Right lobe of liver (tissue), 6 donors: ENCODE data around the gene DNAAF3. TPM values are rescaled to one million over a fixed set of nuclear protein-coding genes. Genes with fewer than 3 reads are reported as not detected.

Experiments
- ATAC-seq, 4 donors: fragments of 200-7000 bp; cut with Tn5 transposase; one replicate each; pipeline ENCODE4 v1.9.1; 2020; ENCODE audit warnings: mild to moderate bottlenecking in 4 of 4, moderate library complexity in 4 of 4
- DNase-seq, 3 donors: peaks; one replicate each; pipeline ENCODE4 v3.0.0-alpha.2; 2020
- H3K27ac ChIP-seq, 3 donors: fragments of 200-600 bp; one replicate each; pipeline ENCODE4 v1.8.0; 2022
- H3K27me3 ChIP-seq, 2 donors: fragments of 200-600 bp; one replicate each; pipeline ENCODE4 v1.8.0; 2022
- H3K36me3 ChIP-seq, 4 donors: fragments of 200-600 bp; sonication (generic) in 1 of 4; one replicate each; pipeline versions ENCODE4 v1.5.1 to v1.8.0; 2017 to 2022; ENCODE audit warnings: control low read depth in 1 of 4
- H3K4me1 ChIP-seq, 4 donors: fragments of 200-600 bp; sonication (generic) in 1 of 4; one replicate each; pipeline versions ENCODE4 v1.5.1 to v1.8.0; 2017 to 2022; ENCODE audit warnings: control low read depth in 1 of 4
- H3K4me3 ChIP-seq, 3 donors: fragments of 200-600 bp; one replicate each; pipeline ENCODE4 v1.8.0; 2022
- H3K9me3 ChIP-seq, 4 donors: fragments of 200-600 bp; sonication (generic) in 1 of 4; one replicate each; pipeline versions ENCODE4 v1.5.1 to v1.8.0; 2017 to 2022; ENCODE audit warnings: control low read depth in 1 of 4
- CTCF ChIP-seq, 4 donors: fragments of 200-600 bp in 3 of 4; fragments of 450-650 bp in 1 of 4; IDR thresholded peaks; one replicate each; pipeline versions ENCODE4 v1.5.1 to v1.8.0; 2016 to 2022; ENCODE audit warnings: antibody characterized with exemption in 4 of 4, mild to moderate bottlenecking in 2 of 4
- POLR2A ChIP-seq: fragments of 450-650 bp; IDR thresholded peaks from one replicate; pipeline ENCODE4 v1.6.1; 2017; ENCODE audit warnings: antibody characterized with exemption, mild to moderate bottlenecking
- WGBS: methylation state at CpG from one replicate; pipeline ENCODE4 v1.1.6; 2018; ENCODE audit warnings: low coverage, low lambda C conversion rate; ENCODE audit not compliant: insufficient coverage; ENCODE audit errors: missing lambda C conversion rate; 5-methylcytosine and 5-hydroxymethylcytosine counted together
- intact Hi-C, 2 donors: fragments of 100-400 bp; cut with DNase I; formaldehyde crosslinking; loops; one replicate each; pipeline versions ENCODE4 v1.11.2 to v1.14.1; 2022
- total RNA-seq, 6 experiments: library from RNA; depleted of rRNA in 2 of 6; stranded (reverse); fragments of >200 nt in 2 of 6; fragmentation: NEBNext Ultra II Directional in 3 of 6; extraction: Animal tissue kit (Norgen Biotek cat#: 25700) in 3 of 6; gene quantifications; one replicate each; pipeline versions ENCODE4 v1.1.0 to v1.2.4, GENCODE V29; 2016 to 2023
- donor health status: DM: no; HTN: yes; CAD: no.
- donor health status: DM: no; HTN: no; CAD: no.
- donor health status: DM: no; HTN: no; CAD: no.
- donor health status: DM: no; HTN: yes; CAD: no.
- donor health status: DM: no; HTN: yes; CAD: no.

DNAAF3 gene
- total RNA-seq, 6 experiments from 2014 or later: 0.22 to 4.3 (median 0.49) TPM

GRCh38 chr19:55136399-55137102, 29.9 kb downstream of the DNAAF3 start:
- Histone ChIP-seq H3K27ac (no peak overlapping the region), H3K27me3 (peaks cover 0 to 3% of the 10 kb centered on the region in 2 donors), H3K4me1 (peaks cover 0 to 6% (median 0%) of the 10 kb centered on the region in 4 donors), H3K36me3 (no peaks in the 10 kb centered on the region), H3K9me3 (no peaks in the 10 kb centered on the region), H3K4me3 (no peak overlapping the region)
- 71% methylated on average over 9 of the region's 17 CpGs for whole genome bisulfite sequencing
- no peak for TF ChIP-seq POLR2A
- no peak for TF ChIP-seq CTCF (IDR thresholded peaks at IDR 0.05)
- intact Hi-C loops: no loop called here
- no peak for DNase-seq
- ATAC-seq: no peak

- DNase-seq: no peak
- H3K27ac ChIP-seq: no peak overlapping the region
- no peak for ATAC-seq
- intact Hi-C loops: no loop called here
- no peaks in the 10 kb centered on the region for H3K4me1 ChIP-seq
- TF ChIP-seq CTCF (IDR thresholded peaks at IDR 0.05): no peak
- no peak for TF ChIP-seq POLR2A
- no peaks in the 10 kb centered on the region for H3K36me3 ChIP-seq
- 14% methylated on average over 2 of the region's 3 CpGs for WGBS
- no peaks in the 10 kb centered on the region for H3K9me3 ChIP-seq
- peaks cover 0 to 3% of the 10 kb centered on the region in 2 donors for H3K27me3 ChIP-seq
- no peak overlapping the region for H3K4me3 ChIP-seq
Observed at GRCh38 chr19:55134736-55135135, 31.7 kb downstream of the DNAAF3 start.

DNA sequence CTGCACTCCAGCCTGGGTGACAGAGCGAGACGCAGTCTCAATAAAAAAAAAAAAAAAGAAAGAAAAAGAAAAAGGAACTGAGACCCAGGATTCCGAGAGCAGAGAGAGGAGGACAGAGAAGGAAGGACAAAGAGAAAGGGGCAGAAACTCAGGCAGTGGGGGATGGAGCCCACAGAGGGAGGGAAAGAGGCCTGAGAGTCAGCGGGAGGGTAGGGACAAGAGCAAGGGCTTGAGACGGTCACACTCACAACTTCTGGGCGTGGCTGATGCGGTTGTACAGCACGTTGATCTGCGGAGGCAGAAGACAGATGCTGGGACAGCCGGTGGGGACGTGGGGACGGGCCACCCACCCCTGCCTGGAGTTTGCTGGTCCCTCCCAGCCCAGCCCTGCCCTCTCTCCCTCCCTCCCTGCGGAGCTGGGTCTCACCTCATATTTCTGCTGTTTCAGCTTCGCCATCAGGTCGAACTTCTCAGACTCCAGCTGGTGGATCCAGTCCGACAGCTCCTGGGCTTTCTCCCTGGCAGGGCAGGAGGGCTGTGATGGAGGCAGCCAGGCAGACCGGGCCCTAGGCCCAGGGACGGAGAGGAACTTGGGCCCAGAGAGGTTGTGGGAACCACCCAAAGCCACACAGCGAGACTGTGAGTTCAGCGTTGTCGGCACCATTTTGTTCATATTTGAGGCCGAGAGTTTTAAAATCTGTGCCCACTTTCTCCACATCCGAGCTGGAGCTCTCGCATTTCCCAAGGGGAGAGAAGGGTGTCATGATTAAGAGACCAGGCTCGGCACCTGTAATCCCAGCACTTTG, 32.6 kb downstream of the DNAAF3 start:
- no peak for ATAC-seq

More for the DNA sequence above, 32.6 kb downstream of the DNAAF3 start:
- Histone ChIP-seq H3K4me1 (no peaks in the 10 kb centered on the region), H3K4me3 (no peak overlapping the region), H3K36me3 (no peaks in the 10 kb centered on the region), H3K9me3 (no peaks in the 10 kb centered on the region), H3K27ac (no peak overlapping the region), H3K27me3 (peaks cover 0 to 3% of the 10 kb centered on the region in 2 donors)
- no peak for DNase-seq
- intact Hi-C loops: no loop called here
- 48% methylated on average over 15 of the region's 25 CpGs for WGBS
- TF ChIP-seq CTCF (IDR thresholded peaks at IDR 0.05) (no peak), POLR2A (no peak)
